SU-DHL-6 (cell line): Measurements from ENCODE around the gene NLN.

Experiments used
- EZH2phosphoT487 ChIP-seq: fragments of 200-600 bp; sonication (generic), shearing (Covaris generic); conservative IDR thresholded peaks from 2 replicates; pipeline ENCODE4 v1.6.1; 2018; ENCODE audit warnings: mild to moderate bottlenecking, antibody characterized with exemption, low read length, moderate library complexity, mixed read lengths
- TF ChIP-seq, protein P1 (sequence below): fragments of 200-600 bp; sonication (generic); IDR thresholded peaks from one replicate; pipeline ENCODE4 v1.5.1; 2017; ENCODE audit warnings: antibody characterized with exemption, mild to moderate bottlenecking, low read length, moderate library complexity; ENCODE audit not compliant: insufficient read depth, poor library complexity, severe bottlenecking

DNA sequence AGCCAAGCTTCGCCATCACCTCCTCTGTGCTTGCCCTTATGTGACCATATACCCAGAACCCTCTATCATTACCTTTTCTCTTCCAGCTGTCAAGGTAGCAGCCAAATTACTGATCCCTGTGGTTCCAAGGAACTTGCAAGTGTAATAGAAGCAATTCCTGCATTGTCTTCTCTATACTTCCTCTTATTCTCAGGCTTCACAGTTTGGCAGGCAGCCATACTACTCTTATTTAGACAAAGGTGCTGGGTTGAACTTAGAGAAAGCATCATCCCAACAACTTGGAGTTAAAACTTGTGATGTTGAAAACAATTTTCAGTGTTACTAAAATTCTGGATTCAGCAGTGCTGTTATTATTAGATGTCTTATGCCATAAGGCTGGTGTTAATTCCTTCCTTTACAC, 93.2 kb downstream of the NLN start:
- TF ChIP-seq, protein P1, sequence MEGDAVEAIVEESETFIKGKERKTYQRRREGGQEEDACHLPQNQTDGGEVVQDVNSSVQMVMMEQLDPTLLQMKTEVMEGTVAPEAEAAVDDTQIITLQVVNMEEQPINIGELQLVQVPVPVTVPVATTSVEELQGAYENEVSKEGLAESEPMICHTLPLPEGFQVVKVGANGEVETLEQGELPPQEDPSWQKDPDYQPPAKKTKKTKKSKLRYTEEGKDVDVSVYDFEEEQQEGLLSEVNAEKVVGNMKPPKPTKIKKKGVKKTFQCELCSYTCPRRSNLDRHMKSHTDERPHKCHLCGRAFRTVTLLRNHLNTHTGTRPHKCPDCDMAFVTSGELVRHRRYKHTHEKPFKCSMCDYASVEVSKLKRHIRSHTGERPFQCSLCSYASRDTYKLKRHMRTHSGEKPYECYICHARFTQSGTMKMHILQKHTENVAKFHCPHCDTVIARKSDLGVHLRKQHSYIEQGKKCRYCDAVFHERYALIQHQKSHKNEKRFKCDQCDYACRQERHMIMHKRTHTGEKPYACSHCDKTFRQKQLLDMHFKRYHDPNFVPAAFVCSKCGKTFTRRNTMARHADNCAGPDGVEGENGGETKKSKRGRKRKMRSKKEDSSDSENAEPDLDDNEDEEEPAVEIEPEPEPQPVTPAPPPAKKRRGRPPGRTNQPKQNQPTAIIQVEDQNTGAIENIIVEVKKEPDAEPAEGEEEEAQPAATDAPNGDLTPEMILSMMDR = no peak
- TF ChIP-seq EZH2phosphoT487 = no peak
